Activated T-cell treated with anti-CD3 and anti-CD28 coated beads, Interleukin-2, amount 50 U/mL, for 4 hours (primary cell): ENCODE results near the gene TMEM135. TPM values are rescaled to one million over a fixed set of nuclear protein-coding genes. Genes with fewer than 3 reads are reported as not detected.
A peak's percentile ranks its signal among the peaks of the same experiment; 100 is the strongest.
"Not testable (repeated sequence)": the region's sequence is repeated elsewhere in the genome, so short reads cannot be mapped to it uniquely, and the experiment has no call there.

Experiments used
- ATAC-seq, 2 donors: fragments of 200-7000 bp; cut with Tn5 transposase; one replicate each; pipeline ENCODE4 v1.10.0; 2021
- DNase-seq: peaks from one replicate; pipeline ENCODE4 v3.0.0-alpha.2; 2020
- H3K27me3 Mint-ChIP-seq: one replicate; pipeline ENCODE4 v1.8.0; 2021; ENCODE audit warnings: low read depth, mixed read lengths
- H3K36me3 Mint-ChIP-seq: one replicate; pipeline ENCODE4 v1.8.0; 2022; ENCODE audit warnings: mixed read lengths; ENCODE audit not compliant: insufficient read depth
- H3K4me1 Mint-ChIP-seq: one replicate; pipeline ENCODE4 v1.8.0; 2021; ENCODE audit warnings: low read depth, mixed read lengths
- H3K4me3 Mint-ChIP-seq: one replicate; pipeline ENCODE4 v1.8.0; 2021; ENCODE audit warnings: mild to moderate bottlenecking, moderate library complexity, mixed read lengths
- H3K9me3 Mint-ChIP-seq: one replicate; pipeline ENCODE4 v1.8.0; 2021; ENCODE audit warnings: mixed read lengths
- total RNA-seq, 3 donors: library from RNA; stranded (reverse); gene quantifications; one replicate each; pipeline ENCODE4 v1.2.1, GENCODE V29; 2021

Gene TMEM135
- total RNA-seq, 3 donors from 2014 or later, result 9.6 to 17.9 (median 11.7) TPM

DNA sequence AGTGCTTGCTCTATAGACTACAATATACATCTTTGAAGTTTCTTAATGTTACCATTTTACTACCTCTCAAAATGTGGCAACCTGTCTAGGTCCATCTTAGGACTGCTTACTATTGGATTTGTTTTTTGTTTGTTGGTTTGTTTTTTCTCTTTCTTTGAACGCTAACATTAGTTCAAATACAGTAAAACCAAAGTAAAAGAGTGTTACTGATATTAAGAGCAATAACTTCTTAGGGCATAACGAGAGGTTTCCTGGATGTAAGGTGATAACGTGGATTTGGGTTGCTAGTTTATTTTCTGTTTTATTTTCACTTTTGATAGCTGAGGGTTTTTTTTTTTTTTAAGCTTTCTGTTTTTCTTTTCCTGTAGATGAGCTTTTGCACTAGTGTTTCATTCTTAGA is 43.6 kb downstream of the TMEM135 start:
- Mint-ChIP-seq H3K36me3 (peaks cover 15% of the 10 kb centered on the region), H3K4me1 (peaks cover 23% of the 10 kb centered on the region), H3K9me3 (peaks cover 3% of the 10 kb centered on the region), H3K4me3 (peak overlapping the region; percentile 75), H3K27me3 (no peaks in the 10 kb centered on the region)
- DNase-seq (no peak), ATAC-seq (peak in 1 of 2 donors; percentile 43)

DNA sequence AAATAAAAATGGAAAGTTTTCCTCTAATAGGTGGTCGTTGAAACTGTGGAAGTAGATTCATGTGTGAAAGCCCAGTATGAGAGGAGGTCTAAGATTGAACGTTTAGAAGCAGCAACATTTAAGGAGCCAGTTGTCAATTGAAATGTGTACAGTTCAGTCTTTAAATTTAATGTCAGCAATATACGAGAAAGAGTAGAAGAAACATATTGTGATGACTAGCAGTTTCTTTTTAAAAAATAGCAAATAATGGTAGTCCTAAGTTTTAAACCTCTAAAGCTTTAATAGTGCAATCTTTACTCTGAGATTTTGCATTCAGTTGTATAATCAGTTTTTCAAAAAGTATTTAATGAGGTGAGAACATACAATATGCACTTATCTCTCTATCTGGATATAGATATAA is 44.9 kb downstream of the TMEM135 start:
- peaks cover 9% of the 10 kb centered on the region for H3K9me3 Mint-ChIP-seq
- ATAC-seq (no peak), DNase-seq (no peak)
- H3K4me1 Mint-ChIP-seq, result peaks cover 23% of the 10 kb centered on the region
- no peaks in the 10 kb centered on the region for H3K27me3 Mint-ChIP-seq
- no peak overlapping the region for H3K4me3 Mint-ChIP-seq
- peaks cover 19% of the 10 kb centered on the region for H3K36me3 Mint-ChIP-seq

GRCh38 chr11:87083029-87083428 is 45.3 kb downstream of the TMEM135 start:
- no peaks in the 10 kb centered on the region for H3K27me3 Mint-ChIP-seq
- H3K4me3 Mint-ChIP-seq, result no peak overlapping the region
- DNase-seq (no peak), ATAC-seq (no peak)
- peaks cover 19% of the 10 kb centered on the region for H3K36me3 Mint-ChIP-seq
- peaks cover 23% of the 10 kb centered on the region for H3K4me1 Mint-ChIP-seq
- peaks cover 9% of the 10 kb centered on the region for H3K9me3 Mint-ChIP-seq

- DNase-seq (no peak), ATAC-seq (no peak)
- H3K4me1 Mint-ChIP-seq, result no peaks in the 10 kb centered on the region
- peaks cover 28% of the 10 kb centered on the region for H3K36me3 Mint-ChIP-seq
- no peak overlapping the region for H3K4me3 Mint-ChIP-seq
- no peaks in the 10 kb centered on the region for H3K27me3 Mint-ChIP-seq
- peaks cover 17% of the 10 kb centered on the region for H3K9me3 Mint-ChIP-seq
Measured at GRCh38 chr11:87092159-87092558, 54.4 kb downstream of the TMEM135 start.

DNA sequence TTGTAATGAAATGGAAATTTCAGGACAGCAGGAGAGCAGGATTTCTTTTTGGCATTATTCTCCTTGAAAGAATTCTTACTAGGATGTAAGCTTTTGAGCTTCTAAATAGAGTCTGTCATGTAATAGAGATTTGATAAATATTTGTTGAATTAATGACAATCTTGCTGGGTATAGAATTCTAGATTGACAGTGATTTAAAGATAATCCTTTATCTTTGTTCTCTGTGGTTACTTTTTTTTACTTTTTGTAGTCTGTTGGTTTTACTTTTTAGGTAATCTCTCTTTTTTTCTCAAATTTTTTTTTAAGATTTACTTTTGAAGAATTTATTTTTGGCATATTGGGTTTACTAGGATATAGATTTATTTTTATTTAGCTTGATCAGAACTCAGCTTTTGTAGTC is 54.8 kb downstream of the TMEM135 start:
- Mint-ChIP-seq H3K36me3 (peaks cover 28% of the 10 kb centered on the region), H3K4me1 (peaks cover 2% of the 10 kb centered on the region), H3K4me3 (no peak overlapping the region), H3K9me3 (peaks cover 17% of the 10 kb centered on the region), H3K27me3 (no peaks in the 10 kb centered on the region)
- DNase-seq, result no peak
- ATAC-seq, result no peak

GRCh38 chr11:87097582-87097981 is 59.8 kb downstream of the TMEM135 start:
- no peak for DNase-seq
- no peak overlapping the region for H3K4me3 Mint-ChIP-seq
- H3K36me3 Mint-ChIP-seq, result peaks cover 22% of the 10 kb centered on the region
- no peaks in the 10 kb centered on the region for H3K27me3 Mint-ChIP-seq
- peaks cover 7% of the 10 kb centered on the region for H3K4me1 Mint-ChIP-seq
- ATAC-seq, result peak; percentile 54 to 80
- peaks cover 5% of the 10 kb centered on the region for H3K9me3 Mint-ChIP-seq

DNA sequence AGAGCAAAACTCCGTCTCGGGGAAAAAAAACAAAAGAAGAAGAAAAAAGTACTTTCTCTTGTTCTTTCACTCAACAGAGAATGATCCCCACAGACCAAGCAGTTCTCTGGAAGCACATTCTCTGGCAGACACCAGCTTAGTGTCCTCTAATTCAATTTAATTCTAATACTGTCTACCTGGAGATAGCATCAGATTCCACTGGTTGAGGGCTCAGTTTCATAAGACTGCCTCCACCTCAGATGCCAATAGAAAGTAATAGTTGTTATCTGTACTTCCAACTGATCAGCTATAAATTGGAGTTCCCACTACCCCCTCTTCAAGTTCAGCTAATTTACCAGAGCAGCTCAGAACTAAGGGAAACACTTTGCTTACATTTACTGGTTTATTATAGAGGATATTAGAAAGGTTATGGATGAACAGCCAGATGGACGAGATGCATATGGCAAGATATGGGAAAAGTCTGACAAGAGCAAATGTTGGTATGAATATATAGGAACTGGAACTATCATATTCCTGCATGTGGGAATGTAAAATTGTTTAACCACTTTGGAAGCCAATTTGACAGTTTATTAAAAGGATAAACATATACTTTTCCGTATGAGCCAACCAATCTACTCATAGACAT is 64.3 kb downstream of the TMEM135 start:
- Mint-ChIP-seq H3K4me3 (no peak overlapping the region), H3K36me3 (peaks cover 14% of the 10 kb centered on the region), H3K4me1 (peaks cover 9% of the 10 kb centered on the region), H3K27me3 (no peaks in the 10 kb centered on the region), H3K9me3 (no peaks in the 10 kb centered on the region)
- ATAC-seq (no peak), DNase-seq (no peak)

DNA sequence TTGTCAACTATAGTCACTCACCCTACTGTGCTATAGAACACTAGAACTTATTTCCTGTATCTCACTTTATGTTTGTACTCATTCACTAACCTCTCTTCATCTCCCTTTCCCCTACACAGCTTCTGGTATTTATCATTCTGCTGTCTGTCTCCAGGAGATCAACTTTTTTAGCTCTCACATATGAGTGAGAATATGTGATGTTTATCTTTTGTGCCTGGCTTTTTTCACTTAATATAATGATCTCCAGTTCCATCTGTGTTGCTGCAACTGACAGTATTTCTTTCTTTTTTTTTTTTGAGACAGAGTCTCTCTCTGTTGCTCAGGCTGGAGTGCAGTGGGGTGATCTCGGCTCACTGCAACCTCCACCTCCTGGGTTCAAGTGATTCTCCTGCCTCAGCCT is 68.1 kb downstream of the TMEM135 start:
- not testable (repeated sequence) for DNase-seq

DNA sequence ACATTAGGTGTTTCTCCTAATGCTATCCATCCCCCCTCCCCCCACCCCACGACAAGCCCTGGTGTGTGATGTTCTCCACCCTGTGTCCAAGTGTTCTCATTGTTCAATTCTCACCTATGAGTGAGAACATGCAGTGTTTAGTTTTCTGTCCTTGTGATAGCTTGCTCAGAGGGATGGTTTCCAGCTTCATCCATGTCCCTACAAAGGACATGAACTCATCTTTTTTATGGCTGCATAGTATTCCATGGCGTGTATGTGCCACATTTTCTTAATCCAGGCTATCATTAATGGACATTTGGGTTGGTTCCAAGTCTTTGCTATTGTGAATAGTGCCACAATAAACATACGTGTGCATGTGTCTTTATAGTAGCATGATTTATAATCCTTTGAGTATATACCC is 69.6 kb downstream of the TMEM135 start:
- peaks cover 16% of the 10 kb centered on the region for H3K36me3 Mint-ChIP-seq
- not testable (repeated sequence) for H3K9me3 Mint-ChIP-seq, ATAC-seq, H3K27me3 Mint-ChIP-seq, H3K4me3 Mint-ChIP-seq, DNase-seq, H3K4me1 Mint-ChIP-seq

More for the DNA sequence above, 68.1 kb downstream of the TMEM135 start:
- H3K4me3 Mint-ChIP-seq, H3K27me3 Mint-ChIP-seq, H3K9me3 Mint-ChIP-seq, H3K4me1 Mint-ChIP-seq, ATAC-seq: not testable (repeated sequence)
- H3K36me3 Mint-ChIP-seq, result peaks cover 16% of the 10 kb centered on the region

- H3K36me3 Mint-ChIP-seq, result peaks cover 11% of the 10 kb centered on the region
- H3K4me1 Mint-ChIP-seq, result no peaks in the 10 kb centered on the region
- H3K27me3 Mint-ChIP-seq, result no peaks in the 10 kb centered on the region
- DNase-seq (no peak), ATAC-seq (peak in 1 of 2 donors; percentile 7)
- no peaks in the 10 kb centered on the region for H3K9me3 Mint-ChIP-seq
- no peak overlapping the region for H3K4me3 Mint-ChIP-seq
Measured at GRCh38 chr11:87110443-87111131, 72.9 kb downstream of the TMEM135 start.

DNA sequence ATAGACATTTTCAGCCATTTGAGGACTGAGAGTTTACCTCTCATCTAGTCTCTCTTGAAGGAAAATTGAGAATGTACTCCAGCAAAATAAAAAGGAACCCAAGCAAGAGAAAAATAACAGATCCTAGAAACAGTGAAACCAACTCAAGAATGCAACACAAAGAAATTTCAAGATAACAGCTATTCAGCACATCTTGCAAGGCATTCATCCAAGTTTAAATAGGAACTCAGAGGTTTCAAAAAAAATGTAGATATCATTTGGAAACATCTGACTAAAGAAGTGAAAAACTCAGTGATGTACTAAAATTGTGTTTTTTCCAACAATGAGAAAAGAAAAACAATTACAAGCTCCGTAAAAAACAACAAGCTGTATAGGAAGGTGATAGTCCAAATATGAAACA is 76.4 kb downstream of the TMEM135 start:
- no peak for ATAC-seq
- no peak for DNase-seq
- H3K4me1 Mint-ChIP-seq, result peaks cover 4% of the 10 kb centered on the region
- no peaks in the 10 kb centered on the region for H3K9me3 Mint-ChIP-seq
- H3K27me3 Mint-ChIP-seq, result no peaks in the 10 kb centered on the region
- no peak overlapping the region for H3K4me3 Mint-ChIP-seq
- peaks cover 2% of the 10 kb centered on the region for H3K36me3 Mint-ChIP-seq

DNA sequence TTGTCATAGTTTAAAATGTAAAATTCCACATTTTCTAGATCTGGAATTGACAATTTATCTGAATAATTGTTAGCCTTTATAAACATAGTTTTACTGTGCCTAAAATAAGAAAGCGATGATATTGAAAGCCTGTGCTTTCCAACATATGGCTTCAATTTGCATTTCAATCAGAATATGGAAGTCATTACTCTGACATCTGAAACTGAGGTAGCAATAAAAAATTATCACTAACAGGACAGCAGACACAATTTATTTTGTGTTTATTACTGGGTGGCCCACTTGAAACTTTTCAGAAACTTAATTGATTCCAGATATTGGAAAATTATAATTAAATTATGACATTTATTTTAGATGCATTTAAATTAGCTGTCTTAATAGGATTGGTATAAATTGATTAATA is 78.5 kb downstream of the TMEM135 start:
- Mint-ChIP-seq H3K27me3 (no peaks in the 10 kb centered on the region), H3K9me3 (no peaks in the 10 kb centered on the region), H3K4me3 (no peak overlapping the region), H3K4me1 (peaks cover 5% of the 10 kb centered on the region), H3K36me3 (peaks cover 2% of the 10 kb centered on the region)
- DNase-seq (no peak), ATAC-seq (no peak)

GRCh38 chr11:87120937-87121336 is 83.2 kb downstream of the TMEM135 start:
- Mint-ChIP-seq H3K4me3 (no peak overlapping the region), H3K27me3 (no peaks in the 10 kb centered on the region), H3K36me3 (peaks cover 2% of the 10 kb centered on the region), H3K9me3 (no peaks in the 10 kb centered on the region), H3K4me1 (peaks cover 5% of the 10 kb centered on the region)
- ATAC-seq, result no peak
- no peak for DNase-seq

- no peak overlapping the region for H3K4me3 Mint-ChIP-seq
- H3K27me3 Mint-ChIP-seq, result no peaks in the 10 kb centered on the region
- DNase-seq (no peak), ATAC-seq (no peak)
- H3K36me3 Mint-ChIP-seq, result no peaks in the 10 kb centered on the region
- H3K9me3 Mint-ChIP-seq, result no peaks in the 10 kb centered on the region
- H3K4me1 Mint-ChIP-seq, result peaks cover 3% of the 10 kb centered on the region
Measured at GRCh38 chr11:87122852-87123251, 85.1 kb downstream of the TMEM135 start.

DNA sequence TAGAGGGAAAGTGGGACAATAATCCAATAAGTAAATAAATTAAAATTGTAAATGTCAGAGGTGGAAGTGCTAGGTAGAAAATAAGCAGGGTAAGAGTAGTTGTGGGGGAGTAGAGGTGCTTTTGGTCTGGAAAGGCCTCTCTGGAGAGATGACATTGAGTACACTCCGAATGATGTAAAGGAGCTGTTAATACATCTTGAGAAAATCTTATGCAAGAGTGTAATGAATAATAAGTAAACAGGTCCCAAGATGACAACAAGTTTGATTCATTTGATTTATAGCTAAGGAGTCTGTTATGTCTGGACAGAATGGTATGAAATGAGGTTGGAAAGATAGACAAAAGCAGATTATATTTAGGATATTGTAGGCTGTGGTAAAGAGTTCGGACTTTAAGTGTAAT is 87.5 kb downstream of the TMEM135 start:
- Mint-ChIP-seq H3K9me3 (no peaks in the 10 kb centered on the region), H3K4me1 (no peaks in the 10 kb centered on the region), H3K4me3 (no peak overlapping the region), H3K27me3 (no peaks in the 10 kb centered on the region), H3K36me3 (no peaks in the 10 kb centered on the region)
- no peak for ATAC-seq
- DNase-seq, result no peak
